Measurements from ENCODE around the gene CLIP4.

CLIP4 gene

GRCh38 chr2:29124504-29124903 is 9.3 kb downstream of the CLIP4 start:
- no peak overlapping the region for H3K27ac ChIP-seq
- intact Hi-C loops (cut with DNase I; ENCODE audit: low total_unique reads): no loop called here
- H3K27me3 ChIP-seq: no peaks in the 10 kb centered on the region
- no peak overlapping the region for H3K4me3 ChIP-seq
- no peak for TF ChIP-seq CTCF (IDR thresholded peaks at IDR 0.05)
- no peaks in the 10 kb centered on the region for H3K9me3 ChIP-seq
- no peak for DNase-seq
- peaks cover 0 to 42% (median 3%) of the 10 kb centered on the region in 4 donors for H3K4me1 ChIP-seq
- peaks cover 5 to 27% (median 10%) of the 10 kb centered on the region in 3 donors for H3K36me3 ChIP-seq

GRCh38 chr2:29129586-29130281 is 14.5 kb downstream of the CLIP4 start:
- intact Hi-C loops (cut with DNase I; ENCODE audit: low total_unique reads): no loop called here
- no peak overlapping the region for H3K4me3 ChIP-seq
- no peak for DNase-seq
- peak overlapping the region; percentile 39 to 63 for H3K27ac ChIP-seq
- no peaks in the 10 kb centered on the region for H3K27me3 ChIP-seq
- H3K36me3 ChIP-seq: peaks cover 21 to 34% (median 29%) of the 10 kb centered on the region in 3 donors
- no peak for TF ChIP-seq CTCF (IDR thresholded peaks at IDR 0.05)
- peaks cover 0 to 33% (median 5%) of the 10 kb centered on the region in 4 donors for H3K4me1 ChIP-seq
- no peaks in the 10 kb centered on the region for H3K9me3 ChIP-seq

- peaks cover 23 to 33% (median 26%) of the 10 kb centered on the region in 3 donors for H3K36me3 ChIP-seq
- peak overlapping the region; percentile 39 to 63 for H3K27ac ChIP-seq
- H3K4me1 ChIP-seq: peaks cover 0 to 33% (median 5%) of the 10 kb centered on the region in 4 donors
- intact Hi-C loops (cut with DNase I; ENCODE audit: low total_unique reads): no loop called here
- TF ChIP-seq CTCF (IDR thresholded peaks at IDR 0.05): no peak
- H3K4me3 ChIP-seq: no peak overlapping the region
- H3K27me3 ChIP-seq: no peaks in the 10 kb centered on the region
- H3K9me3 ChIP-seq: no peaks in the 10 kb centered on the region
- no peak for DNase-seq
These were observed 15.1 kb downstream of the CLIP4 start for GRCh38 chr2:29130295-29130694.

- no peak for TF ChIP-seq CTCF (IDR thresholded peaks at IDR 0.05)
- Histone ChIP-seq H3K4me3 (no peak overlapping the region), H3K36me3 (peaks cover 31 to 56% (median 37%) of the 10 kb centered on the region in 3 donors), H3K9me3 (no peaks in the 10 kb centered on the region), H3K27ac (no peak overlapping the region), H3K4me1 (peaks cover 0 to 10% (median 2%) of the 10 kb centered on the region in 4 donors), H3K27me3 (no peaks in the 10 kb centered on the region)
- DNase-seq: no peak
- intact Hi-C loops (cut with DNase I; ENCODE audit: low total_unique reads): no loop called here
These were observed 19.7 kb downstream of the CLIP4 start for GRCh38 chr2:29134933-29135332.

GRCh38 chr2:29139152-29139551 is 23.9 kb downstream of the CLIP4 start:
- no peak for DNase-seq
- no peaks in the 10 kb centered on the region for H3K9me3 ChIP-seq
- intact Hi-C loops (cut with DNase I; ENCODE audit: low total_unique reads): no loop called here
- no peaks in the 10 kb centered on the region for H3K27me3 ChIP-seq
- no peak for TF ChIP-seq CTCF (IDR thresholded peaks at IDR 0.05)
- H3K36me3 ChIP-seq: peaks cover 22 to 51% (median 29%) of the 10 kb centered on the region in 3 donors
- no peak overlapping the region for H3K4me3 ChIP-seq
- no peak overlapping the region for H3K27ac ChIP-seq
- no peaks in the 10 kb centered on the region for H3K4me1 ChIP-seq
